A172 (cell line): ENCODE measurements around the gene AKAP8L. TPM values are rescaled to one million over a fixed set of nuclear protein-coding genes. Genes with fewer than 3 reads are reported as not detected.

Experiments
- DNase-seq: peaks from one replicate; pipeline ENCODE4 v3.0.0-alpha.2; 2015; ENCODE audit warnings: low spot score
- total RNA-seq: library from RNA; depleted of rRNA; stranded (reverse); fragments of >200 nt; shearing (Covaris generic); gene quantifications from 2 replicates; pipeline ENCODE4 v1.2.3, GENCODE V29; 2014

Gene AKAP8L
- total RNA-seq, 1 experiment from 2014 or later = 53.2 TPM

- DNase-seq = peak; percentile 49
Observed at GRCh38 chr19:15449620-15450527, 31.1 kb upstream of the AKAP8L start, which contains the start of gene WIZ. TSS of gene WIZ (minus strand) at chr19:15449956. CDS start at chr19:15448307, 1,649 bp downstream.

DNA sequence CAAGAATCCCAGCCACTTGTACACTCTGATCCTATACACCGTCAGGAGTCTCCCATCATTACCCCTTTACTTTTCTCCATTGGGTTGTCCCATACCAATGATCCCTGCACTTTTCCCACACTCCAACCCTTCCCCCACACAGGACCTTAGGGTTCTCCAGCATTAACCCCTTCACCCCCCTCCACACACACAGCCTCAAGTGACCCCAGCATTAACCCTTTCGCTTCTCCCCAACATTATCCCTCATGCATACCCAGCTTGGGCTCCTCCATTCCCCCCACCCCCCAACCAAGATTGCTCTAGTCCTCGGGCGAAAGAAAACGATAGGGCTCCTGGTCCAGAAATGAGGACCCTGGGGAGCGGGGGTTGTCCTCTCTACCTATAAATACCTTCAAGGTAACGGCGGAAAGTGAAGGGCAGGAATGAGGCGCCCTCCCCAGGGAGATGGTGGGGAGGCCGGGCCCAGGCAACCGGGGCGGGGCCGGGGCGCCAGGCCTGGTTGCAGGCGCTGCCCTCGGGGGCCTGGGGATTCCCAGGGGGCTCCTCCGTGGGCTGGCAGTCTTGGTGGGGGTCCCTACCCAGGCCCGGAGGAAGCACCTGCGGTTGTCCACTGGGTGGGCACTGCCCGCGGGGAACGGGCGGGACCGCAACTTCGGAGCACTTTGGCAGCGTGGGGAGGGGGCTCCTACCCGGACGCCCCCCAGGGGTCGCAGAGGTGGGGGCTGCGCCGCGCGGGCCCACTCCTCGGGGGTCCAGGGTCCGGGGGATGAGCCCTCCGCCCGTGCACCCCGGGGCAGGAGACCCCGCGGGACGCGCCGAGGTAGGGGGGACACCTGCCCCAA lies 30.2 kb upstream of the AKAP8L start:
- no peak for DNase-seq

DNA sequence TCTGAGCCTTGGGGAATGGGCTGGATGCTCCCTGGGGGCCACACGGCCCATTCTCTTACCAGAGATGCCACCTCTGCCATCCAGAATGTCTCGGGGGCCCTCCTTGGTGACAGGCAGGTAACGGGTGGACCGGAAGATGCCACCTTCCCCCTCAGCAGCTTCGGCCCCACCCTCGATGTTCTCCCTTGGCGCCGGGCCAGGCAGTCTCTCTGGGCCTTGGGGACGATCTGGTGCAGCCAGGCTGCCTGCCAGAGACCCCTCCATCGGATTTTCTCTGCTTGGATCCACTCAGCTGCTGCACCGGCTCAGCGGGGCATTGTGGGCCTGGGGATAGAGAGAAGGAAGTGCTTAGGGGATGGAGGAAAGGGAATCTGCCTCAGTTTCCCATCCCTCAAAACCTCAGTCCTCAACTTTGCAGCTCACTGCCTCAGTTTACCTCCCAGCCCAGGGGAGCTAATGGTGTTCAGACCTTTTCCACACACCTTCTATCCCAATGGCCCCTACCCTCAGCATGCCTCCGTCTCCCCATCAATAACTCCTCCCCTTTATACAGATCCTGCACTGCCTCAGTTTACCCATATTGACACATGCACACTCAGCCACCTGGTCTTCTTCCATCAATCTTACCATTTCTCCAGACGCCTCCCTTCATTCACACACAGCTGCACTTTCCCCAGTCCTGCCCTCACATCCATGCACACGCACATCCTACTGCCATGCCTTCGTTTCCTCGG lies 29.4 kb upstream of the AKAP8L start:
- no peak for DNase-seq

DNA sequence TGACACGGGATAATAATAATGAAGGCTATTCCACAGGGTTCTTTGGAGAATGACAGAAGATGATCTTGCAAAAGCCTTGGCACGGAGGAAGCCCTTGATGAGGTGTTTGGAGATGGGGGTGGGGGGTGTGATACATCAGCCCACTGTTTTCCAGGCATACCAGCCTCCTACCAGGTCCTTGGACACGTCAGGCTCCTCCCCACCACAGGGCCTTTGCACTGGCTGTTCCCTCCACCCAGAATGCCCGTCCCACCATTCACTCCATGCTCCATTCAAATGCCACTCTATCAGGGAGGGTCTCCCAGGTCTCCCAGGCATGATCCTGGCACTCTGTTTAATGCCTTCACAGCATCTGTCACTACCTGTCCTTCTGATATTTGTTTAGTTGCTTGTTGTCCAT lies 28.3 kb upstream of the AKAP8L start:
- DNase-seq = no peak

GRCh38 chr19:15445807-15446376 lies 27.1 kb upstream of the AKAP8L start:
- no peak for DNase-seq

GRCh38 chr19:15445227-15445605 lies 26.4 kb upstream of the AKAP8L start:
- DNase-seq = no peak

GRCh38 chr19:15444505-15445226 lies 25.9 kb upstream of the AKAP8L start:
- no peak for DNase-seq

- no peak for DNase-seq
Observed at GRCh38 chr19:15443838-15444237, 25.1 kb upstream of the AKAP8L start.

- no peak for DNase-seq
Observed at GRCh38 chr19:15443325-15443724, 24.5 kb upstream of the AKAP8L start.

DNA sequence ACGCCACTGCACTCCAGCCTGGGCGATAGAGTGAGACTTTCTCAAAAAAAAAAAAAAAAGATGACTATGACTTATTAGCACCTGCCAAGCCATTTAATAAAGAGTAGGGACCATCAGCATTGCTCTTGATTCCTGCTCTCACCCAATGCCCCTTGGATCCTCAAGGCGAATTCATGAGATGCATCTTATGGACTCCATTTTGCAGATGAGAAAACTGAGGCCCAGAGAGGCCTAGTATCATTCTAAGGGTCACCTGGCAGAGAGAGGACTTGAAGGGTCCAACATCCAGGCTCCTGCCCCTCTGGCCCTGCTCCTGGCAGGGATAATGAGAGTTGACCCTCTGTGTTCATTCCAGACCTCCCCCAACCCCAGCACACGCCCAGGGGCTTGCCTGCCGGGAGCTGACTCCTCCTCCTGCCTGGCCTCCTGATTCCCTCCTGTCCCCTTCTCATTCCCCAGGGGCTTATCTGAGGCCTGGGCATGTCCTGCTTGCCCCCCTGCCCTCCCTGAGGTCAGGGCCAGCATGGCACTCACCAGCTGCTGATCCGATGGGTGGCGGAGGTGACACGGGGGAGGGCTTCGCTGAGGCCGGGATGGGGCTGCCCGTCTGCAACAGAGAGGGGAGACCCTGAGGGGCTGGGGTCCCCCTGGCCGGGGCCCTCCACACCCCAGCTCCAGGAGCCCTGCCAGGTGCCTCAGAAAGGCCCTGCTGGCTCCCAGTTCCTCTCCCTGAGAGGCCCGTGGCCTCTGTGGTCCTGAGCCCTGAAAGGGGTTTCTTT lies 23.5 kb upstream of the AKAP8L start:
- DNase-seq = no peak

- DNase-seq = no peak
Observed at GRCh38 chr19:15441317-15441716, 22.5 kb upstream of the AKAP8L start.

- no peak for DNase-seq
Observed at GRCh38 chr19:15439821-15440641, 21.2 kb upstream of the AKAP8L start.

- DNase-seq = no peak
Observed at GRCh38 chr19:15439078-15439799, 20.5 kb upstream of the AKAP8L start.

GRCh38 chr19:15438577-15438976 lies 19.8 kb upstream of the AKAP8L start:
- DNase-seq = no peak

DNA sequence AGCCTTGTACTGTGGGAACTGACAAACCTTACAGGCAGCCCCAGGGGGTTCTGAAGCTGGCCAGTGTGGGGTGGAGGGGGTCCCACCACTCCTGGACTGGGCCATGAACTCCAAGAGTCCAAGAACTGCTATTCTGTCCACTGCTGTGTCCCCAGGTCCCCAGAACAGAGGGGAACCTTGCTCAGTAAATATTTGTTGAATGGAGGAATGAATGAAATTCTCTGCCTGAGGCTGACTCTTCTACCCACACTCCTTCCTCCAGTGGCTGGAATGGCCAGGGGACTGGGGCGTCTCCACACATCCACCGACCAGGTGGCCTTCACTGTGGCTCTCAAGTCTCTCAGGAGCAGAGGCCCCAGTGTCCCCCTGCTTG lies 19.3 kb upstream of the AKAP8L start:
- DNase-seq = no peak

DNA sequence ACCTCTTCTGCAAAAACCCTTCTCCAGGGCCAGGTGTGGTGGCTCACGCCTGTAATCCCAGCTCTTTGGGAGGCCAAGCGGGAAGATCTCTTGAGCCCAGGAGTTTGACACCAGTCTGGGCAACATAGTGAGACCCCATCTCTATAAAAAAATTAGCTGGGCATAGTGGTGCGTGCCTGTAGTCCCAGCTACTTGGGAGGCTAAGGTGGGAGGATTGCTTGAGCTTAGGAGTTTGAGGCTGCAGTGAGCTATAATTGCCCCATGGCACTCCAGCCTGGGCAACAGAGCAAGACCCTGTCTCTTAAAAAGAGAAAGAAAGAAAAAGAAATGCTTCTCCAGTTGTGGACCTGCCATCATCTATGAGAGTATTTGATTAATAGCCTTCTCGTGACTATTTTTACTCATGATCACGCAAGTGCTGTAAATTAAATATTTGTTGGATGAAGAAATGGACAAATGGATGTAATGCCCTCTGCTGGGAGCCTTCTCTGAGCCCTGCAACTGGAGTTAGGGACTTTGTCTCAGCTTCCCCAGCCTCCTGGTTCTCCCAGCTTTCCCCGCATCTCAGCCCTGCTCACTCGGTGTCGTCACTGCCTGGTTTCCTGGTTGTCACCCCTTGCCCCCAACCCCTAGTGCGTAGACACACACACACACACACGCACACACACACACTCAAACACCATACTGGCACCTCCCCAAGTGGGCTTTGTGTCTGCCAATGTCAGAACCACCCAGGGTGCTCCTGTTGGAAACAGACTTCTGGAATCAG lies 18.8 kb upstream of the AKAP8L start:
- no peak for DNase-seq

GRCh38 chr19:15436826-15437110 lies 18.0 kb upstream of the AKAP8L start:
- no peak for DNase-seq
